ENCODE data around the gene TCF7L1.

The TCF7L1 gene, protein sequence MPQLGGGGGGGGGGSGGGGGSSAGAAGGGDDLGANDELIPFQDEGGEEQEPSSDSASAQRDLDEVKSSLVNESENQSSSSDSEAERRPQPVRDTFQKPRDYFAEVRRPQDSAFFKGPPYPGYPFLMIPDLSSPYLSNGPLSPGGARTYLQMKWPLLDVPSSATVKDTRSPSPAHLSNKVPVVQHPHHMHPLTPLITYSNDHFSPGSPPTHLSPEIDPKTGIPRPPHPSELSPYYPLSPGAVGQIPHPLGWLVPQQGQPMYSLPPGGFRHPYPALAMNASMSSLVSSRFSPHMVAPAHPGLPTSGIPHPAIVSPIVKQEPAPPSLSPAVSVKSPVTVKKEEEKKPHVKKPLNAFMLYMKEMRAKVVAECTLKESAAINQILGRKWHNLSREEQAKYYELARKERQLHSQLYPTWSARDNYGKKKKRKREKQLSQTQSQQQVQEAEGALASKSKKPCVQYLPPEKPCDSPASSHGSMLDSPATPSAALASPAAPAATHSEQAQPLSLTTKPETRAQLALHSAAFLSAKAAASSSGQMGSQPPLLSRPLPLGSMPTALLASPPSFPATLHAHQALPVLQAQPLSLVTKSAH

DNA sequence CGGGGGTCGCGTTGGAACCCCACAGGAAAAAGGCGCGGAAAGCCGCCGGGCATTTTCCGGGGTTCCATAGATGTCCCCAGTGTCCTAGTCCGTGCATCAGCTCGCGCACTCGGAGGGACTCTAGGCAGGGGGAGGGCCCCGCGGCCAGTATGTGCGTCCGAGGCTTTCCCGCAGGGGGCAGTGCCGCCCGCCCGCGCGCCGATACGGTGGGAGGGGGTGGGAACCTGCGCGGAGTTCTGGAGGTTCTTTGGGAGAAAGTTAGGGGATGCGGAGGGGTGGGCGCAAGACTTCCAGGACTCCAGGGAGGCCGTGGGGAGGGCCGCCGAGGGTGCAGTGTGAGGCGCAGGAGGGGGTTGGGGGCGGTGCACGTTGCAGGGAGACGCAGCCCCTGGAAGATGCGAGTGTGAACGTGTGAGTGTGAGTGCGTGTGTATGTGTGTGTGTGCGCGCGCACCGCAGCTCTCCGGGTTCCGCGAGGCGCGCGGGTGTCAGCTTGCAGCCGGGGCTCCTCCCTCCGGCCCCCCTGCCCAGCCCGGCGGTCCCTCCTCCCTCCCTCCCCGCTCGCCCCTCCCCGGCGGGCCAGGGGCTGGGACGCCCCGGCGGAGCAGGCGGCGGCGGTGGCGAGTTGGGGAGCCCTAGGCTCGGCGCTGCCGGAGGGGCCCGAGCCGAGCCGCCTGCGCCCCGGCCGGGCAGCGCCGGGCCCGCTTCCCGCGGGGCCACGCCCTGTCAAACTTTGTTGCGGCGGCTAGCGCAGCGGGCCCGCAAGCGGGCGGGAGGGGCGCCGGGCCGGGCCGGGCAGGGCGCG lies at the start of gene TCF7L1:
TSS of gene TCF7L1 (plus strand) at position 559 of the 804 bp plus-strand sequence. CDS start 293 bp downstream, outside the sequence.
- Histone ChIP-seq H3K79me2 (ENCODE audit: insufficient read depth, low read length) (no peaks in the 10 kb centered on the region), H3F3A (ENCODE audit: low read depth) (no peaks in the 10 kb centered on the region), H2AFZ (ENCODE audit: low read length) (no peak within 1 kb of the TSS), H3K4me1 (ENCODE audit: insufficient read depth, low read length, poor library complexity, severe bottlenecking) (no peaks in the 10 kb centered on the region), H3K9ac (ENCODE audit: low read depth, low read length, poor library complexity, severe bottlenecking) (no peak within 1 kb of the TSS), H3K9me3 (ENCODE audit: insufficient read depth, low read depth, low read length) (no peaks in the 10 kb centered on the region), H3K4me3 (ENCODE audit: low read length, poor library complexity, severe bottlenecking) (no peak within 1 kb of the TSS), H3K4me2 (ENCODE audit: low read depth, low read length, poor library complexity, severe bottlenecking) (no peak within 1 kb of the TSS), H3K27me3 (ENCODE audit: insufficient read depth, low read length, poor library complexity, severe bottlenecking) (no peaks in the 10 kb centered on the region), H3K9me2 (replicated peaks; ENCODE audit: low read depth, low read length) (no peaks in the 10 kb centered on the region), H3K36me3 (ENCODE audit: insufficient read depth, low read length) (no peaks in the 10 kb centered on the region), H4K20me1 (ENCODE audit: insufficient read depth, low read length, poor library complexity, severe bottlenecking) (no peaks in the 10 kb centered on the region)
- TF ChIP-seq, protein P1, sequence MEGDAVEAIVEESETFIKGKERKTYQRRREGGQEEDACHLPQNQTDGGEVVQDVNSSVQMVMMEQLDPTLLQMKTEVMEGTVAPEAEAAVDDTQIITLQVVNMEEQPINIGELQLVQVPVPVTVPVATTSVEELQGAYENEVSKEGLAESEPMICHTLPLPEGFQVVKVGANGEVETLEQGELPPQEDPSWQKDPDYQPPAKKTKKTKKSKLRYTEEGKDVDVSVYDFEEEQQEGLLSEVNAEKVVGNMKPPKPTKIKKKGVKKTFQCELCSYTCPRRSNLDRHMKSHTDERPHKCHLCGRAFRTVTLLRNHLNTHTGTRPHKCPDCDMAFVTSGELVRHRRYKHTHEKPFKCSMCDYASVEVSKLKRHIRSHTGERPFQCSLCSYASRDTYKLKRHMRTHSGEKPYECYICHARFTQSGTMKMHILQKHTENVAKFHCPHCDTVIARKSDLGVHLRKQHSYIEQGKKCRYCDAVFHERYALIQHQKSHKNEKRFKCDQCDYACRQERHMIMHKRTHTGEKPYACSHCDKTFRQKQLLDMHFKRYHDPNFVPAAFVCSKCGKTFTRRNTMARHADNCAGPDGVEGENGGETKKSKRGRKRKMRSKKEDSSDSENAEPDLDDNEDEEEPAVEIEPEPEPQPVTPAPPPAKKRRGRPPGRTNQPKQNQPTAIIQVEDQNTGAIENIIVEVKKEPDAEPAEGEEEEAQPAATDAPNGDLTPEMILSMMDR (conservative IDR thresholded peaks at IDR 0.05; ENCODE audit: low read length) = no peak

DNA sequence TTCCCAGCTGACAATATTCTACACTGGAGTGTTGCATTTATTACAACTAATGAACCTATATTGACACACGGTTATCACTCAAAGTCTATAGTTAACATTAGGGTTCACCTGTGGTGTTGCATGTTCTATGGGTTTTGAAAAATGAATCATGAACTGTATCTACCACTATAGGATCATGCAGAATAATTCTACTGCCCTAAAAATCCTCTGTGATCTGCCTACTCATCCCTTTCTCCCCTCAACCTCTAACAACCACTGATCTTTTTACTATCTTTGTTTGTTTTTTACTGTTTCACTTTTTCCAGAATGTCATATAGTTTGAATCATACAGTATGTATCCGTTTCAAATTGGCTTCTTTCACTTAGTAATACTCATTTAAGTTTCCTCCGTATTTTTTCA lies 47.6 kb upstream of the TCF7L1 start:
- no peak overlapping the region for H2AFZ ChIP-seq (ENCODE audit: low read length)
- H3K36me3 ChIP-seq (ENCODE audit: insufficient read depth, low read length) = no peaks in the 10 kb centered on the region
- no peak overlapping the region for H3K4me3 ChIP-seq (ENCODE audit: low read length, poor library complexity, severe bottlenecking)
- H3K9me2 ChIP-seq (replicated peaks; ENCODE audit: low read depth, low read length) = no peaks in the 10 kb centered on the region
- no peaks in the 10 kb centered on the region for H3K79me2 ChIP-seq (ENCODE audit: insufficient read depth, low read length)
- H3K27me3 ChIP-seq (ENCODE audit: insufficient read depth, low read length, poor library complexity, severe bottlenecking) = no peaks in the 10 kb centered on the region
- no peaks in the 10 kb centered on the region for H4K20me1 ChIP-seq (ENCODE audit: insufficient read depth, low read length, poor library complexity, severe bottlenecking)
- H3K9ac ChIP-seq (ENCODE audit: low read depth, low read length, poor library complexity, severe bottlenecking) = no peak overlapping the region
- no peaks in the 10 kb centered on the region for H3K4me1 ChIP-seq (ENCODE audit: insufficient read depth, low read length, poor library complexity, severe bottlenecking)
- no peak overlapping the region for H3K4me2 ChIP-seq (ENCODE audit: low read depth, low read length, poor library complexity, severe bottlenecking)
- H3F3A ChIP-seq (ENCODE audit: low read depth) = no peaks in the 10 kb centered on the region
- no peaks in the 10 kb centered on the region for H3K9me3 ChIP-seq (ENCODE audit: insufficient read depth, low read depth, low read length)
- no peak for TF ChIP-seq EZH2phosphoT487 (IDR thresholded peaks at IDR 0.05; ENCODE audit: borderline replicate concordance)
- TF ChIP-seq, protein P1 (conservative IDR thresholded peaks at IDR 0.05; ENCODE audit: low read length) = no peak

DNA sequence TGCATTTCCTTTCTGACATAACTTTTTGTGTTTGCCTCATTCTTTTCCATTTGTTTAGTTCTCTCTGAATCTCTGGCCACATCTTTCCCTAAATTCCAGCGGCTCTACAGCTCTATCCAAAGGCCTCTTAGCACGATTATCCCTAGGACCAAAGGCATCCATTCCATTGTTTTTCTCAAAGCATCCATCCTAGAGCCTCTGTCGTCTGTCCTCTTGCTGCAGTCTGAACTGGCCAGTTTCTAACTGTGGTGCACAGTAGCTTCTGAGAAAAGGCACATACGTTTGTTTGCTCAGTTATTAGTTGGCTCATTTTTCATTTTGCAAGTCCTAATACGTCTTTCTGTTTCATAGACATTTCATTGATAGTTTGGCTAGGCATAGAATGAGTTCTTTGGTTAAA lies 45.7 kb upstream of the TCF7L1 start:
- Histone ChIP-seq H3F3A (ENCODE audit: low read depth) (no peaks in the 10 kb centered on the region), H3K9me3 (ENCODE audit: insufficient read depth, low read depth, low read length) (no peaks in the 10 kb centered on the region), H3K9me2 (replicated peaks; ENCODE audit: low read depth, low read length) (no peaks in the 10 kb centered on the region), H3K9ac (ENCODE audit: low read depth, low read length, poor library complexity, severe bottlenecking) (no peak overlapping the region), H4K20me1 (ENCODE audit: insufficient read depth, low read length, poor library complexity, severe bottlenecking) (no peaks in the 10 kb centered on the region), H3K4me3 (ENCODE audit: low read length, poor library complexity, severe bottlenecking) (no peak overlapping the region), H3K36me3 (ENCODE audit: insufficient read depth, low read length) (no peaks in the 10 kb centered on the region), H3K79me2 (ENCODE audit: insufficient read depth, low read length) (no peaks in the 10 kb centered on the region), H3K4me1 (ENCODE audit: insufficient read depth, low read length, poor library complexity, severe bottlenecking) (no peaks in the 10 kb centered on the region), H3K27me3 (ENCODE audit: insufficient read depth, low read length, poor library complexity, severe bottlenecking) (no peaks in the 10 kb centered on the region), H2AFZ (ENCODE audit: low read length) (no peak overlapping the region), H3K4me2 (ENCODE audit: low read depth, low read length, poor library complexity, severe bottlenecking) (no peak overlapping the region)
- TF ChIP-seq EZH2phosphoT487 (IDR thresholded peaks at IDR 0.05; ENCODE audit: borderline replicate concordance) = no peak
- TF ChIP-seq, protein P1 (conservative IDR thresholded peaks at IDR 0.05; ENCODE audit: low read length) = no peak
